Panc1 (cell line): Measurements from ENCODE around the gene PMPCA.

ENCODE experiments used
- CTCF ChIP-seq: fragments of 450-650 bp; IDR thresholded peaks from 2 replicates; pipeline ENCODE4 v1.5.1; 2017; ENCODE audit warnings: mild to moderate bottlenecking
- POLR2AphosphoS5 ChIP-seq: IDR thresholded peaks from 2 replicates; pipeline ENCODE4 v1.6.1; 2012; ENCODE audit warnings: mild to moderate bottlenecking, low read depth, low read length, moderate library complexity
- REST ChIP-seq, 2 experiments: IDR thresholded peaks; 2 replicates each; pipeline ENCODE4 v1.6.1; 2011 to 2012; ENCODE audit warnings: low read depth in 2 of 2, control low read depth in 1 of 2, low read length in 1 of 2, mild to moderate bottlenecking in 1 of 2, moderate library complexity in 1 of 2; ENCODE audit not compliant: insufficient read depth in 1 of 2
- SIN3A ChIP-seq: IDR thresholded peaks from 2 replicates; pipeline ENCODE4 v1.6.1; 2012; ENCODE audit warnings: low read depth, mild to moderate bottlenecking, low read length, moderate library complexity, borderline replicate concordance; ENCODE audit not compliant: insufficient read depth
- TCF7L2 ChIP-seq: IDR thresholded peaks from 2 replicates; pipeline ENCODE4 v1.6.1; 2011; ENCODE audit warnings: mild to moderate bottlenecking, low read depth, low read length, inconsistent platforms

- TF ChIP-seq CTCF (no peak), POLR2AphosphoS5 (no peak), REST (IDR thresholded peaks at IDR 0.05; ENCODE audit: insufficient read depth in 1 of 2, low read depth in 2 of 2, low read length in 1 of 2) (no peak), SIN3A (no peak), TCF7L2 (no peak)
Observed at GRCh38 chr9:136463578-136463977, 53.1 kb downstream of the PMPCA start.
